Urothelium cell line (cell line): ENCODE data around the gene TACC2.
"Not testable (repeated sequence)": the region's sequence is repeated elsewhere in the genome, so short reads cannot be mapped to it uniquely, and the experiment has no call there.

Experiments
- DNase-seq: peaks from one replicate; pipeline ENCODE4 v3.0.0; 2011; ENCODE audit warnings: low spot score, mixed read lengths
- FAIRE-seq: peaks from 2 replicates; lab custom pipeline; 2011; peaks lifted over from hg19 to GRCh38; lab: Jason Lieb, UNC

The TACC2 gene

GRCh38 chr10:122184254-122184653 is 195.3 kb downstream of the TACC2 start:
- FAIRE-seq (no peak), DNase-seq (no peak)

DNA sequence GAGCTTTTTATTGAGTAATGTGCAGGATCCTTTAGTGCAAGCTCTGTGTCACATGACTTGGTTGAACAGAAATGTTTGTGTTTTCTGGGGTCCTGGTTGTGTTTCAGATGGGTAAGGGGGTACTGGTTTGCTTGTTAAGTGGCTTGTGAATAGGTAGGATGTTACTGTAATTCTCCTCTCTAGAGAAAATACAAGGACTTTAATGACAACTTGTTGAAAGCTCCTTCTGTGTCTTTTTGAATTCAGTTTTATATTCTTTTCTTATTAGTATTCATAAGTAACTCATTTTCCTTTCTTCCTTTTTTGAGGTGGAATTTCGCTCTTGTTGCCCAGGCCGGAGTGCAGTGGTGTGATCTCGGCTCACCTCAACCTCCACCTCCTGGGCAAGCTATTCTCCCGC is 196.7 kb downstream of the TACC2 start:
- no peak for FAIRE-seq
- DNase-seq = no peak

DNA sequence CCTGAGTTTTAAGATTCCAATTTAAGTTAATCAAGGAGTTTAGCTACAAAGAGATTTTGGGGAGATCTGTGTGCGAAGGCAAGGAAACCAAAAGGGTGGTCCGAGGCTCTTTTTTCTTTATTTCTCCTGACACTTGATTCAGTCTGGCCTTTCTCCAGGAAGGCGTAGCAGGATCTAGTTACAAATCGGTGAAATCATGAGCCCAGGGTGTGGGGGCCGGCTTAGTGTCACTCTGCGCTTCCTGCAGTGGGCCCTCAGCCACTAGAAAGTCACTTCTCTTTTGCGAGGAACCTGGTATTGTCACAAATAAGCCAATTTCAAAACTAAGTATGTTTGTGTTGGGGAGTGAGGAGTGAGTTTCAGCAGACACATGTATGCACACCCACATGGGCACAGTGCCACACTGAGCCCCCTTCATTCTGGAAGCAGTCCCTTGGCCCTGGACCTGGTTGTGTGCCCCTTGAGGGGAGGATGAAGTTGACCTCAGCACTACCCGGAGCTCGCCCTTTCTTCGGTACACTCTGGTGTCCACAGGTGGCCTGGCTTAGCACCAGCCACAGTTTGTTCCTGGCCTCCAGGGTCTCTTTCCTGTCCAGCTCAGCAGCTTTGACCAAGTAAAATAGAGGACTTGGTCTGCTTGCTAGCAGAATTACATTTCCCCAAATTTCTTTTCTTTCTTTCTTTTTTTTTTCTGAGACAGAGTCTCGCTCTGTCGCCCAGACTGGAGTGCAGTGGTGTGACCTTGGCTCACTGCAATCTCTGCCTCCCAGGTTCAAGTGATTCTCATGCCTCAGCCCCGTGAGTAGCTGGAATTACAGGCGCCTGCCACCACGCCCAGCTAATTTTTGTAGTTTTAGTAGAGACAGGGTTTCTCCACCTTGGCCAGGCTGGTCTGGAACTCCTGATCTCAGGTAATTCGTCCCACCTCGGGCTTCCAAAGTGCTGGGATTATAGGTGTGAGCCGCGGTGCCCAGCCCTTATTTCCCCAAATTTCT is 198.2 kb downstream of the TACC2 start:
- no peak for FAIRE-seq

DNA sequence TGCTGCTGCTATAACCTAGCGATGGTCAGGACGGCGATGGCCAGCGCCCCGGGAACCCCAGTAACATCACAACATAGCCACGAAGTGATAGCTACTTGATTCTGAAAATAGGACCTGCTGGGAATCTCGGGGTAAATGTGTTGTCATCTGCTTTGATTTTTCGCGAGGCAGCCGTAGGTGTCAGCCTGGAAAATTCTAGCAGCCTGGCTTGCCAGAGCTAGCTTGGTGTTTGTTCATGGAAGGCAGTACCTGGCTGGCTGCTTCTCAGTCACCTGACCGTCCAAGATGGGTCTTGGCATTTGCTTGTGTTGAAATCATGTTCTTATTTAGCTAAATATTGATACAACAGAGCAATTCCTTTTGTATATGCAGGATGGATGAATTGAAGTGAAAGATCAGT is 199.7 kb downstream of the TACC2 start:
- FAIRE-seq (no peak), DNase-seq (no peak)

More for the DNA sequence above, 198.2 kb downstream of the TACC2 start:
- no peak for DNase-seq

DNA sequence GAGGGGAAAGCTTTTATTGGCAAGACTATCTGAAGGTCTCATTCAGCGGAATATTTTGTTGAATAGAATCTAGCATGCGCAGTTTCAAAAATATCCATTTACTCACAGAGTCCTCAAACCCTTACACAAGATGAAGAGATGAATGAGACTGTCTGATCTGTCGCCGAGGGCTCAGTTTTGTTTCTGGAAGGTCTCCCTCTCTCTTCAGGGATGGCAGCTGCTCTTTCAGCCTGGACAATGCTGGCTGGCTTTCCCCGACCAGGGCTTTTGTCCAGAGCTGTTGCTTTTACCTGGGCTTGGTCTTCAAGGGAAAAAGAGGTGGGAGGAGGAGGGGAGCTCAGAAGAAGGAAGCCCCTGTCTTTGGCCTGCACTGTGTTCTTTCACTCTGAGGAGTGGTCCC is 200.2 kb downstream of the TACC2 start:
- DNase-seq (no peak), FAIRE-seq (no peak)

GRCh38 chr10:122190176-122190943 is 201.4 kb downstream of the TACC2 start:
- FAIRE-seq (no peak), DNase-seq (peak; percentile 17)

DNA sequence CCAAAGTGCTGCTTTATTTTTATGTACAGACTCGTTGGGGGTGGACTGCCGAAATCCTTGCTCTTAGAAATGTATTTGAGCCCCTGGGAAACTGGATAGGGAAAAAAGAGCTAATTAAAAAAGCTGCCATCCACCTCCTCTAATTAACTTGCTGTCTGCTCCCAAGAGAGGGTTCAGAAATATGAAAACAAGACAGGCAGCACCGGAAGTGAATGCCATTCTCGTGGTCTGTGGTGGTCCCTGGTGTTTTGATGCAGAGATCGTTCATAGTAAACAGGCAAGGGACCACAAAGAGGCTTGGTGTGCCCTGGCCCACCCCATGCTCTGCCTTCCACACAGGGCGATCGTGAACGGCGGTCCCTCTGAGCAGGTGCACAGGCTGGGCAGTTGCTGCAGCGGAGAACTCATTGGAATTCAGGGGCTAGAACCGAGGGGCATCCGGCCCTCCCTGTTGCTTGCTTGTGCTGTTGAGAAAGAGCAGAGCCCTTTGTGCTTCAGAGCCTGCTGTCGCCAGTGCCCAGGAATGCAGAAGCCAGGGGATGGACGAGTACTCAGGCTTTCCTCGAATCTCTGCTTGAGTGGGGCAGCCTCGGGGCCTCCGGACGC is 203.1 kb downstream of the TACC2 start:
- FAIRE-seq = no peak
- DNase-seq = no peak

DNA sequence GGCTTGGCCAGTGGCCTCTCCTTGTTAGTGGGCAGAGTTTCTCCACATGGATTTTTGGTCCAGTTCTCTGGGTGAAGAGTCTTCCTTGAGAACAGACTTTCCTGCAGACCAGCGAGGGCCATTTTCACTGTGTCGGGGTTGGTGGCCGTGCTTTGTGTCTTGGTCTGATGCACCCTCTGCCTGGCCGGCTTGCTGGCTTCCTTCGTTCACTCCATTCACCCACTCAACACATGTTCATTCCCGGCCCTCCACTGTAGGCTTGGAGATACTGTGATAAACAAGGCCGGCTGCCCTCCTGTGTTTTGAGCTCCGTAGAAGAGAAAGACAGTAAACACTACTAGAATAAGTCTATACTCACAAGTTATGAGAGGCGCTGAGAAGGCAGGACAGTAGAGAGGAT is 205.3 kb downstream of the TACC2 start:
- FAIRE-seq = no peak
- no peak for DNase-seq

GRCh38 chr10:122196218-122196617 is 207.3 kb downstream of the TACC2 start:
- FAIRE-seq (no peak), DNase-seq (no peak)

- FAIRE-seq (no peak), DNase-seq (no peak)
Measured at GRCh38 chr10:122197611-122198222, 208.8 kb downstream of the TACC2 start.

DNA sequence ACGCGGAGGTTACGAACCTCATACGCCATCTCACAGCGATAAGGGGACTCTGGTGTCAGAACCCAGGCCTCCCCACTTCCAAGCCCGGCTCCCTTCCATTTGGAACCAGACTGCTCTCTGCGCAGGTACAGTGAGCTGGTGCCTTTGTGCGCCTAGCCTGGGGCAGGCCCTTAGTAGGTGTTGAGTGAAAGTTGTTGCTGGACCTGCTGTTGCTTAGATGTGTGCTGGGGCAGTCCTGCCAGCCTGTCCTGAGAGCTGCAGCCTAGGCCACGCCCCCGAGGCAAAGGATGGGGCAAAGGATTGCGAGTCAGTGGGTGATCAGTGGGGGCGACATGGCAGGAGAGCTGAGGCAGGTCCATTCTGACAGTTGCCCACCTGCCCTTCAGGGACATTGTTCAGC is 209.7 kb downstream of the TACC2 start:
- no peak for DNase-seq
- no peak for FAIRE-seq

- DNase-seq (no peak), FAIRE-seq (no peak)
Measured at GRCh38 chr10:122199070-122199469, 210.1 kb downstream of the TACC2 start.

- DNase-seq (no peak), FAIRE-seq (no peak)
Measured at GRCh38 chr10:122199689-122200088, 210.7 kb downstream of the TACC2 start.

DNA sequence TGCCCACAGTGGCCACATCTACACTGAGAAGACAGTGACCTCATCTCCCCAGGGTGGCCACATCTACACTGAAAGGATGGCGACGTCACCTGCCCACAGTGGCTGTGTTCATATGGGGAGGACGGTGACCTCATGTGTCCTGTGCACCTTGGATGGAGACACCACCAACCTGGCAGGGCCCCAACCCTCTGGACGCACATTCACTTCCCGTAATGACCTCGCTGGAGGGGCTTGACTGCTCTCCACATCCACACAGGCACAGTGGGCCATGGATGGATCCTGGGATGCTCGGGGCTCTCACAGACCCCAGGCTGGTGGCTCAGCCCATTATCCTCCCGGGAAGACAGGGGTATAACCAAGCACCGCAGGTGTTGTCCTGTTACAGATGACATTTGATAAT is 212.4 kb downstream of the TACC2 start:
- no peak for FAIRE-seq
- no peak for DNase-seq

DNA sequence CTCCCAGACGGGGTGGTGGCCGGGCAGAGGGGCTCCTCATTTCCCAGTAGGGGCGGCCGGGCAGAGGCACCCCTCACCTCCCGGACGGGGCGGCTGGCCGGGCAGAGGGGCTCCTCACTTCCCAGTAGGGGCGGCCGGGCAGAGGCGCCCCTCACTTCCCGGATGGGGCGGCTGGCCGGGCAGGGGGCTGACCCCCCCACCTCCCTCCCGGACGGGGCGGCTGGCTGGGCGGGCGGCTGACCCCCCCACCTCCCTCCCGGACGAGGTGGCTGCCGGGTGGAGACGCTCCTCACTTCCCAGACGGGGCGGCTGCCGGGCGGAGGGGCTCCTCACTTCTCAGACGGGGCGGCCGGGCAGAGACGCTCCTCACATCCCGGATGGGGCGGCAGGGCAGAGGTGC is 214.2 kb downstream of the TACC2 start:
- not testable (repeated sequence) for FAIRE-seq, DNase-seq

GRCh38 chr10:122204691-122205489 is 215.9 kb downstream of the TACC2 start:
- FAIRE-seq = no peak
- no peak for DNase-seq

DNA sequence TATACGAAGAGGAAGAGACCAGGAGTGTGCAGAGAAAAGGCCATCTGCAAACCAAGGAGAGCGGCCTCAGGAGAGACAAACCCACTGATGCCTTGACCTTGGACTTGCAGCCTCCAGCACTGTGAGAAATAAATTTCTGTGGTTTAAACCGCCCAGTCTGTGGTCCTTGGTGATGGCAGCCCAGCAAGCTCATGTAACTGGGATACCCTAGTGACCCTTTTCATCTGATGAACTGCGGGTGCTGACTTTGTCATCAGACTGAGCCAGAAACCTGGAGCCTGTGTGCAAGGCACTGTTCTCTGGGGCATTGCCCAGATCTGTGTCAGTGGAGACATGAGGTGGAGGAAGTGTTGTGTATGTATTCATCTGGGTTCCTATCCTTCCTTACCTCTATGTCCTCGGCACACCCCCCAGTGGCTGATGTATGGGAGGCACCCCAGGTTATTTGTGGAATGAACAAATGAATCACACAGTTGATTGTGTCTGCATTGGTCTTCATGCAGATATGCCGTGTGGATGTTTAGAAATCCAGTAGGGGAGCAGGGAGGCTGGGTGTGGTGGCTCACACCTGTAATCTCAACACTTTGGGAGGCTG is 217.6 kb downstream of the TACC2 start:
- DNase-seq = no peak

GRCh38 chr10:122207163-122207562 is 218.2 kb downstream of the TACC2 start:
- DNase-seq (no peak), FAIRE-seq (no peak)

More for the DNA sequence above, 217.6 kb downstream of the TACC2 start:
- FAIRE-seq = no peak

DNA sequence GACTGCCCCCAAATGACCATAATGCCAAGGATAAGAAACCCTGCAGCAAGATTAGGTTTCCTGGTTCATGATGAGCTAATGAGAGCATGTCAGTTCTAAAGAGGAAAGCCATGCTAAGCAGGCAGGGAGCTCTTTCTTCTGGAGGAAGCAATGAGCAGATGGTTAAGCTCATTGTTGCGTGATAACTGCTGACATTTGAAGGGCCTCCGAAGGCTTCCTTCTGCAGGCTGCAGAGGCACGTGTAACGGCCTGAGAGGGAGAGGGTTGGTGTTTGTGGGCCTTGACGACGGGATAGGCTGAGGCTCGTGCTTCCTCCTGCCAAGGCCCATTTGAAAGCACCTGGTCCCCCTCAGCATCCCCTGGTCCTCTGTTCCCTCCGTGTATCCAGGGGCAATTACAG is 218.6 kb downstream of the TACC2 start:
- no peak for FAIRE-seq
- DNase-seq = no peak
